NB4 (cell line): ENCODE results near the gene NTHL1.

Experiments
- CTCF ChIP-seq: IDR thresholded peaks from one replicate; pipeline ENCODE4 v1.5.1; 2012; ENCODE audit warnings: low read depth, low read length
- POLR2A ChIP-seq: IDR thresholded peaks from 2 replicates; pipeline ENCODE4 v1.6.1; 2011; ENCODE audit warnings: mild to moderate bottlenecking; ENCODE audit not compliant: insufficient read length; ENCODE audit errors: extremely low read depth

GRCh38 chr16:2009164-2009711 lies 38.4 kb downstream of the NTHL1 start:
- no peak for TF ChIP-seq CTCF
- TF ChIP-seq POLR2A = no peak
